ENCODE measurements around the gene BMAL1. TPM values are rescaled to one million over a fixed set of nuclear protein-coding genes. Genes with fewer than 3 reads are reported as not detected.

Gene BMAL1
- total RNA-seq, 4 donors from 2014 or later = 57.8 to 143 (median 80.8) TPM

DNA sequence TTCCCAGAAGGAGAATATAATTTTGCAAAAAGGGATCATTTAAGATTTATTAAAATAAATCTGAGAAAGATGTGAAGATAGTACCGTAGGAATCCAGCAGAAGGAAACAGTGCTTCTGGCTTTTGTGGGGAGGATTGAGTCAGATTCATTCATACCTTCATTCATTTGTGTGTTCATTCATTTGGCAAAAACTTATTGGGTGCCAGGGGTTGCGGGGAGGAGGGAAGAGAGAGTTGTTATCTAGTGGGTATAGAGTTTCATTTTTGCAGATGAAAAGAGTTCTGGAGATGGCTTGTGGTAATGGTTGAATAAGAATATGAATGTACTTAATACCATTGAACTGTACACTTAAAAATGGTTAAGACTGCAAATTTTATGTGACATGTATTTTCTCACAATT is 31.1 kb downstream of the BMAL1 start:
- no peak for TF ChIP-seq POLR2A (IDR thresholded peaks at IDR 0.05)
- TF ChIP-seq, protein P1, sequence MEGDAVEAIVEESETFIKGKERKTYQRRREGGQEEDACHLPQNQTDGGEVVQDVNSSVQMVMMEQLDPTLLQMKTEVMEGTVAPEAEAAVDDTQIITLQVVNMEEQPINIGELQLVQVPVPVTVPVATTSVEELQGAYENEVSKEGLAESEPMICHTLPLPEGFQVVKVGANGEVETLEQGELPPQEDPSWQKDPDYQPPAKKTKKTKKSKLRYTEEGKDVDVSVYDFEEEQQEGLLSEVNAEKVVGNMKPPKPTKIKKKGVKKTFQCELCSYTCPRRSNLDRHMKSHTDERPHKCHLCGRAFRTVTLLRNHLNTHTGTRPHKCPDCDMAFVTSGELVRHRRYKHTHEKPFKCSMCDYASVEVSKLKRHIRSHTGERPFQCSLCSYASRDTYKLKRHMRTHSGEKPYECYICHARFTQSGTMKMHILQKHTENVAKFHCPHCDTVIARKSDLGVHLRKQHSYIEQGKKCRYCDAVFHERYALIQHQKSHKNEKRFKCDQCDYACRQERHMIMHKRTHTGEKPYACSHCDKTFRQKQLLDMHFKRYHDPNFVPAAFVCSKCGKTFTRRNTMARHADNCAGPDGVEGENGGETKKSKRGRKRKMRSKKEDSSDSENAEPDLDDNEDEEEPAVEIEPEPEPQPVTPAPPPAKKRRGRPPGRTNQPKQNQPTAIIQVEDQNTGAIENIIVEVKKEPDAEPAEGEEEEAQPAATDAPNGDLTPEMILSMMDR (IDR thresholded peaks at IDR 0.05) = no peak
- TF ChIP-seq EP300 (IDR thresholded peaks at IDR 0.05) = no peak
- no peak for TF ChIP-seq POLR2AphosphoS5 (IDR thresholded peaks at IDR 0.05)
- H3K36me3 ChIP-seq = no peaks in the 10 kb centered on the region
- H3K9me3 ChIP-seq = no peaks in the 10 kb centered on the region
- no peak overlapping the region for H3K4me3 ChIP-seq
- DNase-seq (ENCODE audit: low spot score in 2 of 2) = no peak
- 73% methylated on average over 2 of the region's 2 CpGs for WGBS
- no peaks in the 10 kb centered on the region for H3K27me3 ChIP-seq
- H3K4me1 ChIP-seq = peaks cover 46% of the 10 kb centered on the region
- H3K27ac ChIP-seq = no peak overlapping the region

DNA sequence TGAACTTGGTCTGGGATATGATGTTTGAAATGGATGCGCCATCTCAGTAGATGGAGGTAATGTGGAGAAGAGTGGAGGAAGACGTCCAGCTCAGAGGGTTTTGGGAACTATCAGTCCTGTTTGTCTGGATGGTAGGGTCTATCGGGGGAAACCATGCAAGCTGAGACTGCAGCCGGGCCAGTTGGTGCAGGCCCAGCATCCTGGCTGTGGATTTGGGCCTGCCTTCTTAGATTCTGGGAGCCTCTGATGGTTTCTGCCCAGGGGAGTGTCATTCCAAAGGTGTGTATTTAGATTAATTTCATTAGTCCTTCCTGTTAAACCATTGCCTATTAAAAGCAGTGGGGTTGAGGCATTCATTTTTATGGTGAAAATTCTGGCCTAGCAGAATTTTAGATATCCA is 31.6 kb downstream of the BMAL1 start:
- TF ChIP-seq POLR2AphosphoS5 (IDR thresholded peaks at IDR 0.05) = no peak
- TF ChIP-seq EP300 (IDR thresholded peaks at IDR 0.05) = no peak
- TF ChIP-seq, protein P1 (IDR thresholded peaks at IDR 0.05) = no peak
- TF ChIP-seq POLR2A (IDR thresholded peaks at IDR 0.05) = no peak
- no peaks in the 10 kb centered on the region for H3K9me3 ChIP-seq
- 74% methylated on average over 4 of the region's 4 CpGs for WGBS
- no peak overlapping the region for H3K4me3 ChIP-seq
- H3K27me3 ChIP-seq = no peaks in the 10 kb centered on the region
- no peak for DNase-seq (ENCODE audit: low spot score in 2 of 2)
- H3K36me3 ChIP-seq = no peaks in the 10 kb centered on the region
- no peak overlapping the region for H3K27ac ChIP-seq
- H3K4me1 ChIP-seq = peaks cover 47% of the 10 kb centered on the region

DNA sequence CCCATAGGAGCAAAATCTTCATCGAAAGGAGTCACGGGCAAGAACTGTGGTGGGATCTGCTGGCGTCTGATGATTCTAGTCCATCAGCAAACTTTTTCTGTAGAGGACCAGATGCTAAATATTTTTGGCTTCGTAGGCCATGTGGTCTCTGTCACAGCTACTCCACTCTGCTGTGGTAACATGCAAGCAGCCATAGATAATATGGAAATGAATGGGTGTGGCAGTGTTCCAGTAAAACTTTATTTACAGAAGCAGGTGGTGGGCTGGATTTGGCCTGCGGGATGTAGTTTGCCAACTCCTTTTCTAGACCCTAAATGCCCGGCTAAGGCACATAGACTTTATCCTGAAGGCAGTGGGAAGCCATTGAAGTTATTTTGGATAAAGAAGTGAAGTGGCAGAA is 32.9 kb downstream of the BMAL1 start:
- no peak for TF ChIP-seq POLR2A (IDR thresholded peaks at IDR 0.05)
- no peak for TF ChIP-seq EP300 (IDR thresholded peaks at IDR 0.05)
- no peak for TF ChIP-seq POLR2AphosphoS5 (IDR thresholded peaks at IDR 0.05)
- TF ChIP-seq, protein P1 (IDR thresholded peaks at IDR 0.05) = no peak
- no peak for DNase-seq (ENCODE audit: low spot score in 2 of 2)
- peaks cover 58% of the 10 kb centered on the region for H3K4me1 ChIP-seq
- no peaks in the 10 kb centered on the region for H3K27me3 ChIP-seq
- no peaks in the 10 kb centered on the region for H3K9me3 ChIP-seq
- H3K27ac ChIP-seq = no peak overlapping the region
- no peak overlapping the region for H3K4me3 ChIP-seq
- 87% methylated on average over 6 of the region's 6 CpGs for WGBS
- no peaks in the 10 kb centered on the region for H3K36me3 ChIP-seq

DNA sequence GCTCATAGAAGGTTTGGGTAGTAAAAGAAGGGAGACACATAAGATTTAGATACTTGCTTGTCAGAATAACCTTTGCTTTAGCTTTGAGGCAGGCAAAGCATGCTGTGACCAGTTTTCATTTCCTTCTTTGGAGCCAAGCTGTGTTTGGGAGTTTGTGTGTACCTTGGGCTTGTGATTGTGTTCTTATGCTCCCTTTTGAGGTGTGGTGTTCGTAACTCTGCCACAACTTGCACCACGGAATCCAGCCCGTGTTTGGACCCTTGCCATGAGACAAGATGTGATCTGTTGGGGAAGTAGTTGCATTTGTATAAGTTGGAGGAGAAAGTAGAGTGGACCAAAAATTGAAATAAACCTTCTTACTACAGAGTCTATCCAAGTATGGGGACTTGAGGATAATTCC is 34.0 kb downstream of the BMAL1 start:
- no peak for DNase-seq (ENCODE audit: low spot score in 2 of 2)
- no peak overlapping the region for H3K27ac ChIP-seq
- no peaks in the 10 kb centered on the region for H3K36me3 ChIP-seq
- TF ChIP-seq, protein P1 (IDR thresholded peaks at IDR 0.05) = no peak
- TF ChIP-seq EP300 (IDR thresholded peaks at IDR 0.05) (no peak), POLR2AphosphoS5 (IDR thresholded peaks at IDR 0.05) (no peak), POLR2A (IDR thresholded peaks at IDR 0.05) (no peak)
- H3K27me3 ChIP-seq = no peaks in the 10 kb centered on the region
- H3K4me3 ChIP-seq = no peak overlapping the region
- H3K9me3 ChIP-seq = no peaks in the 10 kb centered on the region
- 53% methylated on average over 3 of the region's 3 CpGs for WGBS
- H3K4me1 ChIP-seq = peaks cover 61% of the 10 kb centered on the region

DNA sequence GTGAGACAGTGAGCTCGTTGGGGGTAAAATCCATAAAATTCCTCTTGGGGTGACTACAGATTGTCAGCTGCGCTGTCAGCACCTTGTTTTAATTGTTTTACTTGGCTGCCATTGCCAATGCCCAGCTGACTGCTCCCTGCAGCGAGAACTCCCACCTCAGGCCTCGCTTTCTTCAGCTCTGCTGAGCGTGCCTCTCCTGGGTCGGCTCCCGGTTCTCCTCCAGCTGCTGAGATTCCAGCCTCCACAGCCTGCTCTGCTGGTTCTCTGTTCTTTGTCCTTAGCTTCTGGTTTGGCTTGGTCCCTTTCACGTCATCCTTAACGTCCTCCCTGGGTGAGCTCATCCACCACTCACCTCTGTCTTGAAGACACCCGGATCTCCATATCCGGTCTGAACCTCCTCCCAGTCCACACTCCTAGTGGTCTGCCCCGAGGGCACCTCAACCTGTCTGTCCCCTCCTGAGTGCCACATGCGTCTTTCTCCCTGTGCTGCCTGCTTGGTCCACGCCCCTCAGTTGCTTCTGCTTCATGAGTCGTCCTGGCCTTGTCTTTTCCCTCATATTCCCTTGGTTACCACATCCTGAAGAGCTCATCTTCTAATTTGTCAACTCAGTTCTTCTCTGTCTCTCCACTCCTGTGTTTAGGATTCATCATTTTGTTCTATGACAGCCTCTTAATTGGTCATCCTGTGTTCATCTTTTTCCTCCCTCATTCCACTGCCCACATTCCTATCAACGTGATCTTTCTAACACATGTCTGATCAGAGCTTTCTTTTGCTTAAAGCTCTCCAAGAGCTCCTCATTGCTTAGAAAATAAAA is 35.6 kb downstream of the BMAL1 start:
- Histone ChIP-seq H3K36me3 (no peaks in the 10 kb centered on the region), H3K4me1 (peaks cover 71% of the 10 kb centered on the region), H3K4me3 (no peak overlapping the region), H3K9me3 (no peaks in the 10 kb centered on the region), H3K27ac (no peak overlapping the region), H3K27me3 (no peaks in the 10 kb centered on the region)
- no peak for DNase-seq (ENCODE audit: low spot score in 2 of 2)
- no peak for TF ChIP-seq POLR2A (IDR thresholded peaks at IDR 0.05)
- TF ChIP-seq, protein P1 (IDR thresholded peaks at IDR 0.05) = no peak
- TF ChIP-seq POLR2AphosphoS5 (IDR thresholded peaks at IDR 0.05) = no peak
- TF ChIP-seq EP300 (IDR thresholded peaks at IDR 0.05) = no peak
- 83% methylated on average over 16 of the region's 16 CpGs for WGBS

Data from suprapubic skin (tissue), 4 donors.